Right lobe of liver (tissue), 6 donors: ENCODE results near the gene ZNF184. TPM values are rescaled to one million over a fixed set of nuclear protein-coding genes. Genes with fewer than 3 reads are reported as not detected.

ENCODE experiments used
- ATAC-seq, 4 donors: fragments of 200-7000 bp; cut with Tn5 transposase; one replicate each; pipeline ENCODE4 v1.9.1; 2020; ENCODE audit warnings: mild to moderate bottlenecking in 4 of 4, moderate library complexity in 4 of 4
- DNase-seq, 3 donors: peaks; one replicate each; pipeline ENCODE4 v3.0.0-alpha.2; 2020
- H3K27ac ChIP-seq, 3 donors: fragments of 200-600 bp; one replicate each; pipeline ENCODE4 v1.8.0; 2022
- H3K27me3 ChIP-seq, 2 donors: fragments of 200-600 bp; one replicate each; pipeline ENCODE4 v1.8.0; 2022
- H3K36me3 ChIP-seq, 4 donors: fragments of 200-600 bp; sonication (generic) in 1 of 4; one replicate each; pipeline versions ENCODE4 v1.5.1 to v1.8.0; 2017 to 2022; ENCODE audit warnings: control low read depth in 1 of 4
- H3K4me1 ChIP-seq, 4 donors: fragments of 200-600 bp; sonication (generic) in 1 of 4; one replicate each; pipeline versions ENCODE4 v1.5.1 to v1.8.0; 2017 to 2022; ENCODE audit warnings: control low read depth in 1 of 4
- H3K4me3 ChIP-seq, 3 donors: fragments of 200-600 bp; one replicate each; pipeline ENCODE4 v1.8.0; 2022
- H3K9me3 ChIP-seq, 4 donors: fragments of 200-600 bp; sonication (generic) in 1 of 4; one replicate each; pipeline versions ENCODE4 v1.5.1 to v1.8.0; 2017 to 2022; ENCODE audit warnings: control low read depth in 1 of 4
- CTCF ChIP-seq, 4 donors: fragments of 200-600 bp in 3 of 4; fragments of 450-650 bp in 1 of 4; IDR thresholded peaks; one replicate each; pipeline versions ENCODE4 v1.5.1 to v1.8.0; 2016 to 2022; ENCODE audit warnings: antibody characterized with exemption in 4 of 4, mild to moderate bottlenecking in 2 of 4
- POLR2A ChIP-seq: fragments of 450-650 bp; IDR thresholded peaks from one replicate; pipeline ENCODE4 v1.6.1; 2017; ENCODE audit warnings: antibody characterized with exemption, mild to moderate bottlenecking
- WGBS: methylation state at CpG from one replicate; pipeline ENCODE4 v1.1.6; 2018; ENCODE audit warnings: low coverage, low lambda C conversion rate; ENCODE audit not compliant: insufficient coverage; ENCODE audit errors: missing lambda C conversion rate; 5-methylcytosine and 5-hydroxymethylcytosine counted together
- intact Hi-C, 2 donors: fragments of 100-400 bp; cut with DNase I; formaldehyde crosslinking; loops; one replicate each; pipeline versions ENCODE4 v1.11.2 to v1.14.1; 2022
- total RNA-seq, 6 experiments: library from RNA; depleted of rRNA in 2 of 6; stranded (reverse); fragments of >200 nt in 2 of 6; fragmentation: NEBNext Ultra II Directional in 3 of 6; extraction: Animal tissue kit (Norgen Biotek cat#: 25700) in 3 of 6; gene quantifications; one replicate each; pipeline versions ENCODE4 v1.1.0 to v1.2.4, GENCODE V29; 2016 to 2023
- donor health status: DM: no; HTN: yes; CAD: no.
- donor health status: DM: no; HTN: no; CAD: no.
- donor health status: DM: no; HTN: no; CAD: no.
- donor health status: DM: no; HTN: yes; CAD: no.
- donor health status: DM: no; HTN: yes; CAD: no.

ZNF184 gene
- total RNA-seq, 6 experiments from 2014 or later, result 1.1 to 1.8 (median 1.7) TPM

- no peaks in the 10 kb centered on the region for H3K27me3 ChIP-seq
- H3K27ac ChIP-seq, result no peak overlapping the region
- H3K36me3 ChIP-seq, result peaks cover 0 to 48% (median 26%) of the 10 kb centered on the region in 4 donors
- H3K4me1 ChIP-seq, result no peaks in the 10 kb centered on the region
- H3K9me3 ChIP-seq, result peaks cover 9 to 88% (median 41%) of the 10 kb centered on the region in 4 donors
- intact Hi-C loops, result loop anchor here in 1 of 2 donors (10.0 kb wide), 1 partner anchor 47 kb away; no protein-coding TSS in a partner anchor
- ATAC-seq (no peak), DNase-seq (no peak)
- TF ChIP-seq POLR2A, result no peak
- TF ChIP-seq CTCF (IDR thresholded peaks at IDR 0.05), result no peak
- 96% methylated on average over 8 of the region's 9 CpGs for whole genome bisulfite sequencing
- no peak overlapping the region for H3K4me3 ChIP-seq
These were observed 21.1 kb downstream of the ZNF184 start for GRCh38 chr6:27451660-27452390.

GRCh38 chr6:27448456-27448855 is 24.4 kb downstream of the ZNF184 start:
- TF ChIP-seq CTCF (IDR thresholded peaks at IDR 0.05) (no peak), POLR2A (no peak)
- Histone ChIP-seq H3K4me3 (no peak overlapping the region), H3K27me3 (no peaks in the 10 kb centered on the region), H3K9me3 (peaks cover 9 to 63% (median 28%) of the 10 kb centered on the region in 4 donors), H3K27ac (no peak overlapping the region), H3K36me3 (peaks cover 0 to 17% (median 8%) of the 10 kb centered on the region in 4 donors), H3K4me1 (no peaks in the 10 kb centered on the region)
- 100% methylated on average over 1 of the region's 1 CpG for WGBS
- intact Hi-C loops, result no loop called here
- ATAC-seq, result no peak
- no peak for DNase-seq

GRCh38 chr6:27442932-27443331 is 30.0 kb downstream of the ZNF184 start:
- no peak for TF ChIP-seq POLR2A
- TF ChIP-seq CTCF (IDR thresholded peaks at IDR 0.05), result no peak
- Histone ChIP-seq H3K4me1 (no peaks in the 10 kb centered on the region), H3K36me3 (no peaks in the 10 kb centered on the region), H3K27me3 (no peaks in the 10 kb centered on the region), H3K27ac (no peak overlapping the region), H3K9me3 (peaks cover 0 to 16% (median 2%) of the 10 kb centered on the region in 4 donors), H3K4me3 (no peak overlapping the region)
- DNase-seq, result no peak
- ATAC-seq, result no peak
- 100% methylated on average over 1 of the region's 1 CpG for WGBS
- intact Hi-C loops, result no loop called here

GRCh38 chr6:27441001-27441400 is 31.9 kb downstream of the ZNF184 start:
- intact Hi-C loops, result no loop called here
- DNase-seq, result no peak
- no peak overlapping the region for H3K27ac ChIP-seq
- H3K4me1 ChIP-seq, result no peaks in the 10 kb centered on the region
- H3K9me3 ChIP-seq, result peaks cover 0 to 6% (median 0%) of the 10 kb centered on the region in 4 donors
- WGBS, result 89% methylated on average over 3 of the region's 3 CpGs
- no peak overlapping the region for H3K4me3 ChIP-seq
- no peaks in the 10 kb centered on the region for H3K36me3 ChIP-seq
- H3K27me3 ChIP-seq, result no peaks in the 10 kb centered on the region
- TF ChIP-seq POLR2A, result no peak
- no peak for TF ChIP-seq CTCF (IDR thresholded peaks at IDR 0.05)
- no peak for ATAC-seq
